B cell (primary cell): Measurements from ENCODE around the gene TMEM109. TPM values are rescaled to one million over a fixed set of nuclear protein-coding genes. Genes with fewer than 3 reads are reported as not detected.
A peak's percentile ranks its signal among the peaks of the same experiment; 100 is the strongest.

Experiments
- ATAC-seq: fragments of 200-7000 bp; cut with Tn5 transposase; one replicate; pipeline ENCODE4 v1.10.0; 2021; ENCODE audit warnings: low read depth, mild to moderate bottlenecking, moderate number of reproducible peaks, moderate library complexity
- CTCF ChIA-PET: fragments of 350-600 bp; sonication (Branson Sonifier 250); formaldehyde crosslinking; loops from one replicate; lab custom pipeline; 2021; ENCODE audit warnings: antibody characterized with exemption, inconsistent platforms; lab: Charles Lee
- POLR2A ChIA-PET: fragments of 350-600 bp; sonication (Branson Sonifier 250); formaldehyde crosslinking; loops from one replicate; lab custom pipeline; 2021; ENCODE audit warnings: antibody characterized with exemption; lab: Charles Lee
- DNase-seq: peaks from one replicate; pipeline ENCODE4 v3.0.0; 2013
- H2AFZ ChIP-seq: 2 replicates; pipeline ENCODE4 v1.6.1; 2012; ENCODE audit warnings: mild to moderate bottlenecking, low read depth, low read length; ENCODE audit not compliant: insufficient read depth, poor library complexity, severe bottlenecking
- H3K27ac ChIP-seq, 2 donors: 1 replicate in 1 of 2; 2 replicates in 1 of 2; pipeline ENCODE4 v1.5.1; 2012 to 2013; ENCODE audit warnings: low read length in 2 of 2, mild to moderate bottlenecking in 2 of 2, moderate library complexity in 1 of 2
- H3K27me3 ChIP-seq, 4 experiments: fragments of 200-600 bp in 1 of 4; sonication (generic) in 1 of 4; replicated peaks in 1 of 4; 1 replicate in 2 of 4; 2 replicates in 2 of 4; pipeline versions ENCODE4 v1.6.1 to v1.7.0; 2013 to 2016; ENCODE audit warnings: low read length in 3 of 4, mild to moderate bottlenecking in 2 of 4, mixed read lengths in 1 of 4, moderate library complexity in 1 of 4; ENCODE audit not compliant: insufficient read depth in 4 of 4, control insufficient read depth in 3 of 4; ENCODE audit errors: control extremely low read depth in 1 of 4
- H3K36me3 ChIP-seq, 2 experiments: replicated peaks in 1 of 2; 1 replicate in 1 of 2; 2 replicates in 1 of 2; pipeline versions ENCODE4 v1.6.1 to v1.7.1; 2013; ENCODE audit warnings: low read length in 1 of 2; ENCODE audit not compliant: insufficient read depth in 2 of 2, control insufficient read depth in 1 of 2; ENCODE audit errors: control extremely low read depth in 1 of 2, extremely low read depth in 1 of 2
- H3K4me1 ChIP-seq, 2 donors: fragments of 200-600 bp in 1 of 2; sonication (generic) in 1 of 2; 1 replicate in 1 of 2; 2 replicates in 1 of 2; pipeline versions ENCODE4 v1.5.1 to v1.6.1; 2013 to 2017; ENCODE audit warnings: low read length in 2 of 2; ENCODE audit not compliant: control insufficient read depth in 2 of 2, insufficient read depth in 2 of 2
- H3K4me2 ChIP-seq: replicated peaks from 2 replicates; pipeline ENCODE3; 2012; ENCODE audit warnings: mild to moderate bottlenecking, low read depth, low read length; ENCODE audit not compliant: poor library complexity, severe bottlenecking
- H3K4me3 ChIP-seq, 5 experiments: fragments of 200-600 bp in 1 of 5; sonication (generic) in 1 of 5; 1 replicate in 3 of 5; 2 replicates in 2 of 5; pipeline versions ENCODE4 v1.5.1 to v1.7.0; 2011 to 2016; ENCODE audit warnings: low read length in 4 of 5, mild to moderate bottlenecking in 4 of 5, low read depth in 2 of 5, control low read depth in 1 of 5, moderate library complexity in 1 of 5; ENCODE audit not compliant: insufficient read depth in 1 of 5; ENCODE audit errors: control extremely low read depth in 1 of 5, extremely low read depth in 1 of 5
- H3K79me2 ChIP-seq: fragments of 200-600 bp; sonication (generic); one replicate; pipeline ENCODE4 v1.6.0; 2016; ENCODE audit warnings: low read length; ENCODE audit not compliant: control insufficient read depth, insufficient read depth
- H3K9ac ChIP-seq: fragments of 200-600 bp; sonication (generic); 2 replicates; pipeline ENCODE4 v1.6.1; 2017; ENCODE audit warnings: mild to moderate bottlenecking, low read length, moderate library complexity
- H3K9me3 ChIP-seq, 3 donors: one replicate each; pipeline versions ENCODE4 v1.6.1 to v1.7.1; 2013; ENCODE audit warnings: low read length in 2 of 3; ENCODE audit not compliant: control insufficient read depth in 2 of 3, insufficient read depth in 1 of 3; ENCODE audit errors: control extremely low read depth in 1 of 3
- H4K20me1 ChIP-seq: 2 replicates; pipeline ENCODE4 v1.6.0; 2012; ENCODE audit warnings: mild to moderate bottlenecking, low read length; ENCODE audit not compliant: insufficient read depth, control insufficient read depth, poor library complexity, severe bottlenecking
- H3K27ac Mint-ChIP-seq: one replicate; pipeline ENCODE4 v1.8.0; 2021; ENCODE audit warnings: mixed read lengths
- H3K27me3 Mint-ChIP-seq: one replicate; pipeline ENCODE4 v1.8.0; 2021; ENCODE audit warnings: mixed read lengths
- H3K4me1 Mint-ChIP-seq: one replicate; pipeline ENCODE4 v1.8.0; 2021; ENCODE audit warnings: mixed read lengths
- H3K4me3 Mint-ChIP-seq: one replicate; pipeline ENCODE4 v1.8.0; 2021; ENCODE audit warnings: mixed read lengths
- H3K9me3 Mint-ChIP-seq: one replicate; pipeline ENCODE4 v1.8.0; 2022; ENCODE audit warnings: mixed read lengths; ENCODE audit not compliant: insufficient read depth
- CTCF ChIP-seq: fragments of 200-600 bp; IDR thresholded peaks from one replicate; pipeline ENCODE4 v1.8.0; 2022; ENCODE audit warnings: antibody characterized with exemption, mild to moderate bottlenecking
- EZH2 ChIP-seq: IDR thresholded peaks from 2 replicates; pipeline ENCODE4 v1.6.1; 2012; ENCODE audit warnings: borderline replicate concordance, low read depth, mild to moderate bottlenecking, moderate library complexity, low read length; ENCODE audit not compliant: insufficient read depth, poor library complexity, severe bottlenecking
- WGBS: methylation state at CpG from one replicate; pipeline ENCODE4 v1.1.5; 2013; ENCODE audit warnings: missing lambda C conversion rate; ENCODE audit not compliant: insufficient coverage; 5-methylcytosine and 5-hydroxymethylcytosine counted together
- intact Hi-C: fragments of 100-400 bp; cut with micrococcal nuclease; formaldehyde crosslinking; loops from one replicate; pipeline ENCODE4 v1.10.0; 2022
- polyA plus RNA-seq: library from polyadenylated mRNA; depleted of rRNA; stranded (reverse); fragments of >200 nt; gene quantifications from 2 replicates; pipeline ENCODE4 v1.2.3, GENCODE V29; 2012
- total RNA-seq, 2 donors: library from RNA; stranded (reverse); fragments of 120-200 nt in 1 of 2; gene quantifications; 1 replicate in 1 of 2; 2 replicates in 1 of 2; pipeline versions ENCODE4 v1.2.3 to v1.2.4, GENCODE V29; 2013 to 2022

TMEM109 gene
- total and polyA plus RNA-seq, 2 donors (not counting 1 experiment from before 2014, with no cell fraction given), result 32.0 to 99.4 TPM

GRCh38 chr11:60916669-60917206 is 2.8 kb downstream of the TMEM109 start:
- ChIA-PET CTCF (interaction anchor here (0.6 to 11.8 kb wide), 6 partner anchors 11 to 214 kb away, joined by 3 to 129 read pairs (median 12); partner anchors contain the start of gene PRPF19), POLR2A (interaction anchor here (1.2 to 8.3 kb wide), 2 partner anchors 15 to 35 kb away, joined by 7 to 96 read pairs; partner anchors contain the start of gene SLC15A3)
- H3K9me3 Mint-ChIP-seq, result no peaks in the 10 kb centered on the region
- no peak for TF ChIP-seq EZH2
- no peak for TF ChIP-seq CTCF
- Histone ChIP-seq H3K36me3 (peaks cover 0 to 30% of the 10 kb centered on the region in 2 experiments), H3K4me1 (peaks cover 52 to 75% of the 10 kb centered on the region in 2 donors), H3K4me2 (peak overlapping the region; percentile 96), H4K20me1 (peaks cover 54% of the 10 kb centered on the region), H2AFZ (no peak overlapping the region), H3K9ac (no peak overlapping the region), H3K4me3 (no peak overlapping the region), H3K79me2 (peaks cover 70% of the 10 kb centered on the region), H3K9me3 (no peaks in the 10 kb centered on the region), H3K27me3 (no peaks in the 10 kb centered on the region), H3K27ac (peak overlapping the region in 1 of 2 donors; percentile 53)
- intact Hi-C loops, result loop anchor here (5.0 to 10.0 kb wide), 3 partner anchors 438 to 1252 kb away; partner anchors contain the start of genes FTH1 and PATL1
- 91% methylated on average over 3 of the region's 3 CpGs for WGBS
- no peak for ATAC-seq
- H3K27ac Mint-ChIP-seq, result peak overlapping the region; percentile 74
- H3K4me3 Mint-ChIP-seq, result peak overlapping the region; percentile 42
- H3K4me1 Mint-ChIP-seq, result peaks cover 67% of the 10 kb centered on the region
- DNase-seq, result no peak
- no peaks in the 10 kb centered on the region for H3K27me3 Mint-ChIP-seq

- no peaks in the 10 kb centered on the region for H3K9me3 ChIP-seq
- no peak for DNase-seq
- TF ChIP-seq CTCF, result no peak
- TF ChIP-seq EZH2, result no peak
- H3K4me1 Mint-ChIP-seq, result peaks cover 62% of the 10 kb centered on the region
- H3K79me2 ChIP-seq, result peaks cover 70% of the 10 kb centered on the region
- WGBS, result 100% methylated on average over 1 of the region's 1 CpG
- H3K36me3 ChIP-seq, result peaks cover 0 to 35% of the 10 kb centered on the region in 2 experiments
- intact Hi-C loops, result loop anchor here (5.0 to 10.0 kb wide), 3 partner anchors 438 to 1252 kb away; partner anchors contain the start of genes FTH1 and PATL1
- H3K9me3 Mint-ChIP-seq, result no peaks in the 10 kb centered on the region
- ChIA-PET CTCF (interaction anchor here (0.6 to 11.8 kb wide), 5 partner anchors 14 to 213 kb away, joined by 3 to 129 read pairs (median 12); partner anchors contain the start of gene PRPF19), POLR2A (interaction anchor here (1.2 to 8.3 kb wide), 2 partner anchors 15 to 35 kb away, joined by 7 to 96 read pairs; partner anchors contain the start of gene SLC15A3)
- no peaks in the 10 kb centered on the region for H3K27me3 Mint-ChIP-seq
- no peak overlapping the region for H3K4me3 ChIP-seq
- no peak for ATAC-seq
- peak overlapping the region; percentile 74 for H3K27ac Mint-ChIP-seq
- H3K4me2 ChIP-seq, result peak overlapping the region; percentile 96
- peak overlapping the region; percentile 42 for H3K4me3 Mint-ChIP-seq
- H4K20me1 ChIP-seq, result peaks cover 59% of the 10 kb centered on the region
- peaks cover 48 to 70% of the 10 kb centered on the region in 2 donors for H3K4me1 ChIP-seq
- H3K9ac ChIP-seq, result no peak overlapping the region
- H3K27me3 ChIP-seq, result peaks cover 0 to 3% (median 0%) of the 10 kb centered on the region in 4 experiments
- H2AFZ ChIP-seq, result no peak overlapping the region
- H3K27ac ChIP-seq, result peak overlapping the region in 1 of 2 donors; percentile 53
These were observed 3.3 kb downstream of the TMEM109 start for GRCh38 chr11:60917267-60917666.
